ENCODE measurements around the gene REXO4.

REXO4 gene

GRCh38 chr9:133389562-133389961 is 28.2 kb downstream of the REXO4 start:
- Histone ChIP-seq H3K4me3 (no peak overlapping the region), H3K27ac (no peak overlapping the region)
- no peak for DNase-seq (ENCODE audit: low spot score)
- TF ChIP-seq, protein P1, sequence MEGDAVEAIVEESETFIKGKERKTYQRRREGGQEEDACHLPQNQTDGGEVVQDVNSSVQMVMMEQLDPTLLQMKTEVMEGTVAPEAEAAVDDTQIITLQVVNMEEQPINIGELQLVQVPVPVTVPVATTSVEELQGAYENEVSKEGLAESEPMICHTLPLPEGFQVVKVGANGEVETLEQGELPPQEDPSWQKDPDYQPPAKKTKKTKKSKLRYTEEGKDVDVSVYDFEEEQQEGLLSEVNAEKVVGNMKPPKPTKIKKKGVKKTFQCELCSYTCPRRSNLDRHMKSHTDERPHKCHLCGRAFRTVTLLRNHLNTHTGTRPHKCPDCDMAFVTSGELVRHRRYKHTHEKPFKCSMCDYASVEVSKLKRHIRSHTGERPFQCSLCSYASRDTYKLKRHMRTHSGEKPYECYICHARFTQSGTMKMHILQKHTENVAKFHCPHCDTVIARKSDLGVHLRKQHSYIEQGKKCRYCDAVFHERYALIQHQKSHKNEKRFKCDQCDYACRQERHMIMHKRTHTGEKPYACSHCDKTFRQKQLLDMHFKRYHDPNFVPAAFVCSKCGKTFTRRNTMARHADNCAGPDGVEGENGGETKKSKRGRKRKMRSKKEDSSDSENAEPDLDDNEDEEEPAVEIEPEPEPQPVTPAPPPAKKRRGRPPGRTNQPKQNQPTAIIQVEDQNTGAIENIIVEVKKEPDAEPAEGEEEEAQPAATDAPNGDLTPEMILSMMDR (IDR thresholded peaks at IDR 0.05): no peak

DNA sequence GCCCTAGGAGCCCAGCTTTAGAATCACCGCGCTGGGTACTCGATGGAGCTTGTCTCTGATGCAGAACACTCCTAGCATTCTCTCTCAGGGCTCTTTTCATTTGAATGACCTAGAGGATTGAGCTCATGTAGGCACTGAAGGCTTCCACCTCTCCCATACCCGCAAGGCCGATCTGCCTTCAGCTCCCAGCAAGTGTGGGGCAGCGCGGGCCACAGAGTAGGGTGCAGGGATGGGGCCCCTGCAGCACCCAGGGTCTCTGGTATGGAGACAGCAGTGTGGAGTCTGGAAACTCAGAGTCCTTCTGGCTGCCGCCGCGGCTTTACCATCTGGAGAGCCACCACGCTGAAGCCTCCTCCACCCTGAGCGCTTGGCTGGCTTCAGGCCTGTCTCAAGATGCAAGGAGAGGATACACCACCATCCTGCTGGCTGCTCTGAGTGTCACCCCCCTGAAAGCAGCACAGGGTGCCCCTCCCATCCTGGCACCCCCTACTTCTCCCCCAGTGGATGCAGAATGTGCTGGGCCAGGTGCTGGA is 28.7 kb downstream of the REXO4 start:
- TF ChIP-seq, protein P1 (IDR thresholded peaks at IDR 0.05): no peak

GRCh38 chr9:133387680-133388079 is 30.1 kb downstream of the REXO4 start:
- TF ChIP-seq, protein P1 (IDR thresholded peaks at IDR 0.05): no peak
- Histone ChIP-seq H3K4me3 (no peak overlapping the region), H3K27ac (no peak overlapping the region)
- no peak for DNase-seq (ENCODE audit: low spot score)

More for the DNA sequence above, 28.7 kb downstream of the REXO4 start:
- no peak for DNase-seq (ENCODE audit: low spot score)
- no peak overlapping the region for H3K27ac ChIP-seq
- no peak overlapping the region for H3K4me3 ChIP-seq

- no peak overlapping the region for H3K27ac ChIP-seq
- DNase-seq (ENCODE audit: low spot score): no peak
- no peak overlapping the region for H3K4me3 ChIP-seq
- TF ChIP-seq, protein P1 (IDR thresholded peaks at IDR 0.05): no peak
Measured at GRCh38 chr9:133386338-133386737, 31.5 kb downstream of the REXO4 start.

DNA sequence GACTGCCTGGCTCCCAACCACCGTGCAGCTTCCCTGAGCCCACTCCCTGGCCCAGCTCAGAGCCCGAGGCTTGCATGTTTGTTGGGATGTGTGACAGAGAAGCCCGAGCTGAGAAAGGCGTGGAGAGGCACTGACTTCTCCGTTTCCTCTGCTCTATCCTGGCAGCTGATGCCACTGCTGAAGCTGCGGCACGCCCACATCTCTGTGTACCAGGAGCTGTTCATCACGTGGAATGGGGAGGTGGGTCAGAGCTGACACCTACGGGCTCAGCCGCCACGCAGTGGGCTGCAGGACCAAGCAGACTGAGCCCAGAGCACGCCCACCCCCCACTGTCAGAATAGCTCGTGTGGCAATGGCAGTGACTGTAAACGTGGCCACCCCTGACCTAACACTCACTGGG is 32.4 kb downstream of the REXO4 start:
- TF ChIP-seq, protein P1 (IDR thresholded peaks at IDR 0.05): no peak
- Histone ChIP-seq H3K4me3 (no peak overlapping the region), H3K27ac (no peak overlapping the region)
- DNase-seq (ENCODE audit: low spot score): no peak

- TF ChIP-seq, protein P1 (IDR thresholded peaks at IDR 0.05): no peak
- DNase-seq (ENCODE audit: low spot score): no peak
- H3K27ac ChIP-seq: no peak overlapping the region
- no peak overlapping the region for H3K4me3 ChIP-seq
Measured at GRCh38 chr9:133384736-133385321, 33.0 kb downstream of the REXO4 start.

- H3K4me3 ChIP-seq: no peak overlapping the region
- no peak for DNase-seq (ENCODE audit: low spot score)
- H3K27ac ChIP-seq: no peak overlapping the region
- TF ChIP-seq, protein P1 (IDR thresholded peaks at IDR 0.05): no peak
Measured at GRCh38 chr9:133383438-133383837, 34.4 kb downstream of the REXO4 start.
